GM12872 (cell line): Measurements from ENCODE around the gene ALKBH8.

Source experiments
- TF ChIP-seq, protein P1 (sequence below): IDR thresholded peaks from 3 replicates; pipeline ENCODE4 v1.5.1; 2011; ENCODE audit warnings: low read depth, mild to moderate bottlenecking, low read length, moderate library complexity; ENCODE audit not compliant: insufficient read depth

The ALKBH8 gene

DNA sequence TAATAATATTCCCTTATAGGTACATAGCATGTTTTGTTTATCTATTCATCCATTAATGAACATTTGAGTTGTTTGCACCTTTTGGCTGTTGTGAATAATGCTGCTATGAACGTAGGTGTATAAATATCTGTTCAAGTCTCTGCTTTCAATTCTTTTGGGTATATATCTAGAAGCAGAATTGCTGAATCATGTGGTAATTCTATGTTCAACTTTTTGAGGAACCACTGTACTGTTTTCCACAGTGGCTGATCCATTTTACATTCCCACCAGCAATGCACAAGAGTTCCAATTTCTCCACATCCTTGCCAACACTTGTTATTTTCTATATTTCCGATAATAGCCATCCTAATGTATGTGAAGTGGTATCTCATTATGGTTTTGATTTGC, 56.7 kb downstream of the ALKBH8 start:
- TF ChIP-seq, protein P1, sequence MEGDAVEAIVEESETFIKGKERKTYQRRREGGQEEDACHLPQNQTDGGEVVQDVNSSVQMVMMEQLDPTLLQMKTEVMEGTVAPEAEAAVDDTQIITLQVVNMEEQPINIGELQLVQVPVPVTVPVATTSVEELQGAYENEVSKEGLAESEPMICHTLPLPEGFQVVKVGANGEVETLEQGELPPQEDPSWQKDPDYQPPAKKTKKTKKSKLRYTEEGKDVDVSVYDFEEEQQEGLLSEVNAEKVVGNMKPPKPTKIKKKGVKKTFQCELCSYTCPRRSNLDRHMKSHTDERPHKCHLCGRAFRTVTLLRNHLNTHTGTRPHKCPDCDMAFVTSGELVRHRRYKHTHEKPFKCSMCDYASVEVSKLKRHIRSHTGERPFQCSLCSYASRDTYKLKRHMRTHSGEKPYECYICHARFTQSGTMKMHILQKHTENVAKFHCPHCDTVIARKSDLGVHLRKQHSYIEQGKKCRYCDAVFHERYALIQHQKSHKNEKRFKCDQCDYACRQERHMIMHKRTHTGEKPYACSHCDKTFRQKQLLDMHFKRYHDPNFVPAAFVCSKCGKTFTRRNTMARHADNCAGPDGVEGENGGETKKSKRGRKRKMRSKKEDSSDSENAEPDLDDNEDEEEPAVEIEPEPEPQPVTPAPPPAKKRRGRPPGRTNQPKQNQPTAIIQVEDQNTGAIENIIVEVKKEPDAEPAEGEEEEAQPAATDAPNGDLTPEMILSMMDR, result no peak

DNA sequence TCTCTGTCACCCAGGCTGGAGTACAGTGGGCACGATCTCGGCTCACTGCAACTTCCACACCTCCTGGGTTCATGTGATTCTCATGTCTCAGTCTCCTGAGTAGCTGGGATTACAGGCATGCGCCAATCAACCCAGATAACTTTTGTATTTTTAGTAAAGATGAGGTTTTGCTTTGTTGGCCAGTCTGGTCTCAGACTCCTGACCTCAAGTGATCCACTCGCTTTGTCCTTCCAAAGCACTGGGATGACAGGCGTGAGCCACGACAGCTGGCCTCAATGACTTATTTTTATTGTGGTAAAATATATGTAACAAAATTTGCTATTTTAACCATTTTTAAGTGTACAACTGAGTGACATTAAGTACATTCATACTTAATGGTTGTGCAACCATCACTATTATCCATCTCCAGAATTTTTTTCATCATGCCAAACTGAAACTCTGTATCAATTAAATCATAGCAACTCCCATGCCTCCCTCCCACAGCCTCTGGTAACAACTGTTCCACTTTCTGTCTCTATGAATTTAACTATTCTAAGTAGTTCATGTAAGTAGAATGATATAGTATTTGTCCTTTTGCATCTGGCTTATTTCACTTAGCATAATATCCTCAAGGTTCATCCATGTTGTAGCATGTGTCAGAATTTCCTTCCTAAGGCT, 57.2 kb downstream of the ALKBH8 start:
- TF ChIP-seq, protein P1, result no peak

DNA sequence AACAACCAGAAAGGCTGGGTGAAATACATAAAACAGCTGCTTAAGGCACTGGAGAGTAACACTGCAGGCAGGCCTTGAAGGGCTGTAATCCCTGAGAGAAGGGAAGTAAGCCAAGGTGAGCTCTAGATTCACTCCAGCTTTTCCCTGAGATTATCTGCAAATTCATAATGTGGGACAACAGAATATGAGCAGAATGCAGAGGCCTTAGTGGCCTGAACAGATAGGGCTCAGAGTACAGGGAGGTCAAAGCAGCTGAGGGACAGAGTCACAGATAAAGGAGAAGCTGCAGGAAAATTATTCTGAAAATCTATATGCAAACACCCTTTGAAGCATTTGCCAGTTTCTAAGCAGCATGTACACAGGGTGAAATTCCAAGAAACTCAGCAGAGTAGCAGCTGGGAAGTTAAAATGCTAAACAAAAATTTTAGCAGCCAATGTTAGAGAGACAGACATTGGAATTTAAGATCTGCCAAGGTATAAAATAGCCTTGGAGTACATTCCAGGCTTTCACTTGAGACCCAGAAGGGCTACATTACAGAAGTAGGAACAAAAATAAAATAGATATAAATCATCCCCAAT, 59.8 kb downstream of the ALKBH8 start:
- TF ChIP-seq, protein P1, result no peak

DNA sequence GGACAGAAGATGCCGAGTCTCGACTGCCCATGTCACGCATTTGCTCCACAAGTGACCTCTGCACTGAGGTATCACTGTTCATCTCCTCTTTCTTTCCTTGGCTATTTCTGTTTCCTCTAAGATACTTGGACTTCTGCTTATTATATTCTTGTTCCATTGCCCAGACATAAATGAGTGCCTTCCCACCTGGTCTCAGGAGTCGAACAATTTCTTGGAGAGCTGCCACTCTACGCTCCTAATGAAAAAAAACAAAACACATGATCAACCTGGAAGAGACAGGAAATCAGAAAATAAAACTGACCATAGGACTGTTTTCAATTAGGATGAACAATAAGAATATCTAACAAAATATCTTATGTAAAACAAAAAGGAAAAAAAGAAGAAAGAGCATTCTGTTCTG, 60.6 kb downstream of the ALKBH8 start:
- TF ChIP-seq, protein P1, result no peak

DNA sequence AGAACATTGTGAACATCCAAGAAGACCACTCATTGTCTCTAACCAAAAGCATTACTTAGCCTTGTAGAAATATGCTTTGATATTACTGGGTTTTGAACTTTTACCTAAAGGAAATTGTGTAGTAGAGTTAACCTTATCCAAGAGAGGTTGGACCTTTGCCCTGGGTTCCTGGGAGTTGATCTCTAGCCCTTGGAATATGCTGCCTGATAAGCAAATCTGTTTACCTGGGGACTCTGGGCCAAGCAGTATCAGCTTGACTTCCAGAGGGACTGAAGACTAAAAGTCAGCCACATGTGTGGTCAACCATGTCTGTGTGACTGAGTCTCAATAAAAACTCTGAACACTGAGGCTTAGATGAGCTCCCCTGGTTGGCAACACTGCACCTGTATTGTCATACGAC, 63.8 kb downstream of the ALKBH8 start:
- TF ChIP-seq, protein P1, result no peak

DNA sequence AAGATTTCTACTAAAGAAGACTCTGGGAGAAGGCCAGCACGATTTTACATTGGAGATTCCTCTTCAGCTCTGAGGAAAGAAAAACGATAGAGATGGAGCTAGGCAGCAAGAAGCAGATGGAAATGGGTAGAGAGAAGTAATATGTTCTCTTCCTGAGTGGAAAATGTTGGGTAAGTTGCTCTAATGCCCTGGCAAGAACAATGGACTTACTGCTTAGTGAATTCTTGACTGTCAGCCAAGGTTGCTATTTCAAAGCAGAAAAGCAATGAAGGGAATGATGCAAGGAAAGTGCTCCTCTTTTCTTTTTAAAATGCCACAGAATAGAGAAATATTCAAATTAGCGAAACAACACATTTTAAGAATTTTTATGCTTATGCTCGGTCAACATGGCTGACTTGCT, 69.5 kb downstream of the ALKBH8 start:
- TF ChIP-seq, protein P1, result no peak

DNA sequence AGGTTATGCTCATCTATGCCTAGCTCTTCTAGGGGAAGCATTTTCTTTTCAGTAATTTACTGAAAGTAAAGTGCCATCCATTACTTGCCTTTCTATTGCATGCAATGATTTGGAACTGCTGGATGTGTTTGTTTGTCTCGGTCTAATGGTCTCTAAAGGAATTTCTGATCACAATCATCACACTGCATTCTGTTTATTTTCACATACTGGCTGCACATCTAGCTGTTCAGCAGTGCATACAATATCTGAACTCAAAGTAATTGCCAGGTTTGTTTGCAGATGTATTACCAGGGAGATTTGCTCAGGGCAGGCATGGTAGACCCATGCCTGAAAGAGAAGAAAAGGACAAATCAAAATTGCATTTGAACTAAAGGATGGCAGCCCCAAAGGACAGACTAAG, 71.5 kb downstream of the ALKBH8 start:
- TF ChIP-seq, protein P1, result no peak
